Renal pelvis (tissue), 12 donors: ENCODE results near the gene CADM4. TPM values are rescaled to one million over a fixed set of nuclear protein-coding genes. Genes with fewer than 3 reads are reported as not detected.
"Not testable (repeated sequence)": the region's sequence is repeated elsewhere in the genome, so short reads cannot be mapped to it uniquely, and the experiment has no call there.

Source experiments
- DNase-seq: peaks from one replicate; pipeline ENCODE4 v3.0.0-alpha.2; 2013
- long read RNA-seq, 16 experiments: transcript quantifications; one replicate each; lab custom pipeline, GENCODE V29; 2026
- polyA plus RNA-seq, 3 donors: library from polyadenylated mRNA; unstranded; fragments of 120-200 nt; gene quantifications; one replicate each; pipeline ENCODE4 v1.2.1, GENCODE V29; 2013; ENCODE audit not compliant: insufficient read length in 3 of 3

CADM4 gene
- 10 to 100 TPM; 55.2 to 64.2 (median 61.2) TPM for polyA plus RNA-seq
- long read RNA-seq, donor 1, transcript CADM4-201 (9 exons, 2,178 nt): major isoform, 13 of 13 reads
- long read RNA-seq, donor 1, partial matches to known transcripts: 0 of 13 reads
- long read RNA-seq, donor 1, other reads (novel, unspliced or antisense): 0 of 13 reads
- long read RNA-seq, donor 2, transcript CADM4-201 (9 exons, 2,178 nt): major isoform, 22 of 36 reads
- long read RNA-seq, donor 2, partial matches to known transcripts: 14 of 36 reads
- long read RNA-seq, donor 2, other reads (novel, unspliced or antisense): 0 of 36 reads
- long read RNA-seq, donor 3, transcript CADM4-201 (9 exons, 2,178 nt): major isoform, 6 of 18 reads
- long read RNA-seq, donor 3, partial matches to known transcripts: 12 of 18 reads
- long read RNA-seq, donor 3, other reads (novel, unspliced or antisense): 0 of 18 reads
- long read RNA-seq, donor 4, transcript CADM4-201 (9 exons, 2,178 nt): major isoform, 10 of 10 reads
- long read RNA-seq, donor 4, partial matches to known transcripts: 0 of 10 reads
- long read RNA-seq, donor 4, other reads (novel, unspliced or antisense): 0 of 10 reads
- long read RNA-seq, donor 5, partial matches to known transcripts: 0 of 4 reads
- long read RNA-seq, donor 5, other reads (novel, unspliced or antisense): 0 of 4 reads
- long read RNA-seq, donor 6, transcript CADM4-201 (9 exons, 2,178 nt): major isoform, 14 of 14 reads
- long read RNA-seq, donor 6, partial matches to known transcripts: 0 of 14 reads
- long read RNA-seq, donor 6, other reads (novel, unspliced or antisense): 0 of 14 reads
- long read RNA-seq, donor 7, transcript CADM4-201 (9 exons, 2,178 nt): major isoform, 17 of 62 reads
- long read RNA-seq, donor 7, partial matches to known transcripts: 45 of 62 reads
- long read RNA-seq, donor 7, other reads (novel, unspliced or antisense): 0 of 62 reads
- long read RNA-seq, donor 8, transcript CADM4-201 (9 exons, 2,178 nt): major isoform, 5 of 5 reads
- long read RNA-seq, donor 8, partial matches to known transcripts: 0 of 5 reads
- long read RNA-seq, donor 8, other reads (novel, unspliced or antisense): 0 of 5 reads
- long read RNA-seq, donor 9, transcript CADM4-201 (9 exons, 2,178 nt): major isoform, 15 of 48 reads
- long read RNA-seq, donor 9, partial matches to known transcripts: 33 of 48 reads
- long read RNA-seq, donor 9, other reads (novel, unspliced or antisense): 0 of 48 reads
- long read RNA-seq, donor 10, transcript CADM4-201 (9 exons, 2,178 nt): major isoform, 5 of 5 reads
- long read RNA-seq, donor 10, partial matches to known transcripts: 0 of 5 reads
- long read RNA-seq, donor 10, other reads (novel, unspliced or antisense): 0 of 5 reads
- long read RNA-seq, donor 11, transcript CADM4-201 (9 exons, 2,178 nt): major isoform, 10 of 10 reads
- long read RNA-seq, donor 11, partial matches to known transcripts: 0 of 10 reads
- long read RNA-seq, donor 11, other reads (novel, unspliced or antisense): 0 of 10 reads
- long read RNA-seq, donor 12, transcript CADM4-201 (9 exons, 2,178 nt): major isoform, 18 of 24 reads
- long read RNA-seq, donor 12, partial matches to known transcripts: 6 of 24 reads
- long read RNA-seq, donor 12, other reads (novel, unspliced or antisense): 0 of 24 reads
- long read RNA-seq, donor 13, partial matches to known transcripts: 0 of 2 reads
- long read RNA-seq, donor 13, other reads (novel, unspliced or antisense): 0 of 2 reads
- long read RNA-seq, donor 14: 0 reads
- long read RNA-seq, donor 15, transcript CADM4-201 (9 exons, 2,178 nt): major isoform, 17 of 17 reads
- long read RNA-seq, donor 15, partial matches to known transcripts: 0 of 17 reads
- long read RNA-seq, donor 15, other reads (novel, unspliced or antisense): 0 of 17 reads
- long read RNA-seq, donor 16, transcript CADM4-201 (9 exons, 2,178 nt): major isoform, 16 of 16 reads
- long read RNA-seq, donor 16, partial matches to known transcripts: 0 of 16 reads
- long read RNA-seq, donor 16, other reads (novel, unspliced or antisense): 0 of 16 reads

- no peak for DNase-seq
Measured at GRCh38 chr19:43639519-43640423, at the start of gene CADM4. TSS of gene CADM4 (minus strand) at chr19:43639850. CDS start at chr19:43639790, 60 bp downstream.

- DNase-seq: no peak
Measured at GRCh38 chr19:43688059-43688701, 48.5 kb upstream of the CADM4 start.

GRCh38 chr19:43687660-43687997 is 48.0 kb upstream of the CADM4 start:
- no peak for DNase-seq

GRCh38 chr19:43684326-43684725 is 44.7 kb upstream of the CADM4 start:
- DNase-seq: no peak

GRCh38 chr19:43683905-43684304 is 44.3 kb upstream of the CADM4 start:
- no peak for DNase-seq

- no peak for DNase-seq
Measured at GRCh38 chr19:43682824-43683661, 43.4 kb upstream of the CADM4 start.

- not testable (repeated sequence) for DNase-seq
Measured at GRCh38 chr19:43682269-43682668, 42.6 kb upstream of the CADM4 start.

- no peak for DNase-seq
Measured at GRCh38 chr19:43681821-43682220, 42.2 kb upstream of the CADM4 start.

- no peak for DNase-seq
Measured at GRCh38 chr19:43678512-43679261, 39.0 kb upstream of the CADM4 start.

- no peak for DNase-seq
Measured at GRCh38 chr19:43675906-43676305, 36.3 kb upstream of the CADM4 start.

- DNase-seq: no peak
Measured at GRCh38 chr19:43675269-43675879, 35.7 kb upstream of the CADM4 start.

GRCh38 chr19:43674596-43674995 is 34.9 kb upstream of the CADM4 start:
- no peak for DNase-seq

GRCh38 chr19:43674183-43674582 is 34.5 kb upstream of the CADM4 start:
- DNase-seq: no peak

GRCh38 chr19:43673637-43674036 is 34.0 kb upstream of the CADM4 start:
- no peak for DNase-seq

GRCh38 chr19:43672061-43672679 is 32.5 kb upstream of the CADM4 start:
- no peak for DNase-seq
